DOHH2 (cell line): ENCODE results near the gene MED26.

Experiments used
- H3F3A ChIP-seq: fragments of 200-600 bp; sonication (generic), shearing (Covaris generic); 2 replicates; pipeline ENCODE4 v1.6.0; 2016; ENCODE audit warnings: antibody characterized with exemption, mild to moderate bottlenecking; ENCODE audit not compliant: control insufficient read depth, insufficient read depth
- H3K27ac ChIP-seq: fragments of 200-600 bp; sonication (generic); 2 replicates; pipeline ENCODE4 v1.5.1; 2014; ENCODE audit warnings: low read depth, mild to moderate bottlenecking, low read length, moderate library complexity
- H3K27me3 ChIP-seq: fragments of 200-600 bp; sonication (generic); 2 replicates; pipeline ENCODE4 v1.6.1; 2014; ENCODE audit warnings: mild to moderate bottlenecking, low read length, mixed read lengths; ENCODE audit not compliant: control insufficient read depth
- H3K36me3 ChIP-seq: fragments of 200-600 bp; sonication (generic); 2 replicates; pipeline ENCODE4 v1.6.1; 2014; ENCODE audit warnings: mild to moderate bottlenecking, low read length, moderate library complexity, mixed read lengths; ENCODE audit not compliant: control insufficient read depth
- H3K4me1 ChIP-seq: fragments of 200-600 bp; sonication (generic); 2 replicates; pipeline ENCODE4 v1.6.1; 2014; ENCODE audit warnings: mild to moderate bottlenecking, low read length, mixed read lengths; ENCODE audit not compliant: control insufficient read depth
- H3K4me2 ChIP-seq: fragments of 200-600 bp; sonication (generic); 2 replicates; pipeline ENCODE4 v1.6.0; 2014; ENCODE audit warnings: mild to moderate bottlenecking, low read length, moderate library complexity
- H3K4me3 ChIP-seq: fragments of 200-600 bp; sonication (generic); 2 replicates; pipeline ENCODE4 v1.5.1; 2014; ENCODE audit warnings: mild to moderate bottlenecking, low read length, mixed read lengths
- H3K79me2 ChIP-seq: fragments of 200-600 bp; sonication (generic); 2 replicates; pipeline ENCODE4 v1.6.1; 2014; ENCODE audit warnings: mild to moderate bottlenecking, low read length, mixed read lengths; ENCODE audit not compliant: control insufficient read depth
- H3K9me2 ChIP-seq: fragments of 200-600 bp; sonication (generic); replicated peaks from 2 replicates; pipeline ENCODE4 v1.6.1; 2014; ENCODE audit warnings: mild to moderate bottlenecking, low read length, mixed read lengths; ENCODE audit not compliant: control insufficient read depth
- H3K9me3 ChIP-seq: fragments of 200-600 bp; sonication (generic); 2 replicates; pipeline ENCODE4 v1.6.1; 2014; ENCODE audit warnings: antibody characterized with exemption, low read length, mixed read lengths; ENCODE audit not compliant: control insufficient read depth, insufficient read depth
- H4K20me1 ChIP-seq: fragments of 200-600 bp; sonication (generic); 2 replicates; pipeline ENCODE4 v1.6.0; 2014; ENCODE audit warnings: low read depth, mild to moderate bottlenecking, antibody characterized with exemption, low read length, moderate library complexity; ENCODE audit not compliant: control insufficient read depth, insufficient read depth
- EZH2phosphoT487 ChIP-seq: fragments of 200-600 bp; sonication (generic); IDR thresholded peaks from 2 replicates; pipeline ENCODE4 v1.6.1; 2017; ENCODE audit warnings: borderline replicate concordance, mild to moderate bottlenecking, antibody characterized with exemption, low read length, moderate library complexity, mixed read lengths
- TF ChIP-seq, protein P1 (sequence below): fragments of 200-600 bp; sonication (generic); IDR thresholded peaks from one replicate; pipeline ENCODE4 v1.5.1; 2014; ENCODE audit warnings: antibody characterized with exemption, mild to moderate bottlenecking, low read depth, low read length; ENCODE audit not compliant: poor library complexity, severe bottlenecking

MED26 gene

DNA sequence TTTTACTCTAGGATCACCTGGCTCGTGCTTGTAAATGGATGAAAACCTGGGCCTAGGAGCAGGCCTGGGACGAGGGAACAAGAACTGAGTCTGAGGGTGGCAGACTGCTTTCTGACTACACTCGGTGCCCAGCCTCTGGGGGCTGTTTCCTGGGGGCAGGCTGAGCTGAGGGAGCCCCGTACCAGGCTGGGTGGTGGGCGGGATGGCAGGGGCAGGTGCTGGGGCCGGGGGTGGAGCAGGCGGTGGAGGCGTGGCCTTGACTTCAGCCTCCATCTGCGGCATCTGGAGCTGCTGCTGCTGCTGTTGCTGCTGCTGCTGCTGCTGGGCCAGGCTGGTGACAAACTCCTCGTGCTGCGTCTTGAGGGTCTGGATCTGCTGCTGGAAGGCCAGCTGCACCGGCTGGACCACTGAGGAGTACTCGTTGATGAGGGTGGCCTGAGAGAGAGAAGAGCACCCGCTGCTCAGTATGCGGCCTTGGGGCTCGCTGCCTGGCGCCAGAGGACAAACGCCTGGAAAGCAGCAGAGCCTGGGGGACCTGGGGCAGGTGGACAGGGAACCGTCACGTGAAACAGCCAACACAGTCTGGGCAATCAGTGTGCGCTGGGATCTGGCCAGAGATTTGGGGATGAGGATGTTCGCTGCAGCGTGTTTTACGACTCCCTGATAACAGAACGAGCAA lies 98.4 kb downstream of the MED26 start:
- H3K4me3 ChIP-seq, result no peak overlapping the region
- no peaks in the 10 kb centered on the region for H3K4me1 ChIP-seq
- peaks cover 3% of the 10 kb centered on the region for H4K20me1 ChIP-seq
- no peaks in the 10 kb centered on the region for H3K9me2 ChIP-seq
- no peak overlapping the region for H3K27ac ChIP-seq
- H3K4me2 ChIP-seq, result no peak overlapping the region
- no peak for TF ChIP-seq EZH2phosphoT487
- TF ChIP-seq, protein P1, sequence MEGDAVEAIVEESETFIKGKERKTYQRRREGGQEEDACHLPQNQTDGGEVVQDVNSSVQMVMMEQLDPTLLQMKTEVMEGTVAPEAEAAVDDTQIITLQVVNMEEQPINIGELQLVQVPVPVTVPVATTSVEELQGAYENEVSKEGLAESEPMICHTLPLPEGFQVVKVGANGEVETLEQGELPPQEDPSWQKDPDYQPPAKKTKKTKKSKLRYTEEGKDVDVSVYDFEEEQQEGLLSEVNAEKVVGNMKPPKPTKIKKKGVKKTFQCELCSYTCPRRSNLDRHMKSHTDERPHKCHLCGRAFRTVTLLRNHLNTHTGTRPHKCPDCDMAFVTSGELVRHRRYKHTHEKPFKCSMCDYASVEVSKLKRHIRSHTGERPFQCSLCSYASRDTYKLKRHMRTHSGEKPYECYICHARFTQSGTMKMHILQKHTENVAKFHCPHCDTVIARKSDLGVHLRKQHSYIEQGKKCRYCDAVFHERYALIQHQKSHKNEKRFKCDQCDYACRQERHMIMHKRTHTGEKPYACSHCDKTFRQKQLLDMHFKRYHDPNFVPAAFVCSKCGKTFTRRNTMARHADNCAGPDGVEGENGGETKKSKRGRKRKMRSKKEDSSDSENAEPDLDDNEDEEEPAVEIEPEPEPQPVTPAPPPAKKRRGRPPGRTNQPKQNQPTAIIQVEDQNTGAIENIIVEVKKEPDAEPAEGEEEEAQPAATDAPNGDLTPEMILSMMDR, result no peak
- peaks cover 96% of the 10 kb centered on the region for H3K36me3 ChIP-seq
- H3K79me2 ChIP-seq, result peaks cover 27% of the 10 kb centered on the region
- H3K27me3 ChIP-seq, result no peaks in the 10 kb centered on the region
- H3K9me3 ChIP-seq, result no peaks in the 10 kb centered on the region
- H3F3A ChIP-seq, result no peaks in the 10 kb centered on the region

- Histone ChIP-seq H3K27ac (no peak overlapping the region), H3K4me3 (no peak overlapping the region), H3K4me1 (no peaks in the 10 kb centered on the region), H3K9me2 (no peaks in the 10 kb centered on the region), H3K36me3 (peaks cover 94% of the 10 kb centered on the region), H3K79me2 (peaks cover 17% of the 10 kb centered on the region), H3K9me3 (no peaks in the 10 kb centered on the region), H4K20me1 (peaks cover 3% of the 10 kb centered on the region; the same call in 1 of the 2 replicates), H3F3A (no peaks in the 10 kb centered on the region), H3K27me3 (no peaks in the 10 kb centered on the region), H3K4me2 (no peak overlapping the region)
- TF ChIP-seq, protein P1, result peak; percentile 79
- TF ChIP-seq EZH2phosphoT487, result no peak
Measured at GRCh38 chr19:16527971-16528521, 100.0 kb downstream of the MED26 start.

- H3K9me3 ChIP-seq, result no peaks in the 10 kb centered on the region
- H3K27ac ChIP-seq, result no peak overlapping the region
- no peaks in the 10 kb centered on the region for H3F3A ChIP-seq
- no peaks in the 10 kb centered on the region for H3K4me1 ChIP-seq
- H3K9me2 ChIP-seq, result no peaks in the 10 kb centered on the region
- peaks cover 94% of the 10 kb centered on the region for H3K36me3 ChIP-seq
- H3K27me3 ChIP-seq, result no peaks in the 10 kb centered on the region
- H3K79me2 ChIP-seq, result peaks cover 16% of the 10 kb centered on the region
- H4K20me1 ChIP-seq, result peaks cover 3% of the 10 kb centered on the region; the same call in 1 of the 2 replicates
- H3K4me2 ChIP-seq, result no peak overlapping the region
- no peak overlapping the region for H3K4me3 ChIP-seq
- no peak for TF ChIP-seq EZH2phosphoT487
- TF ChIP-seq, protein P1, result no peak
Measured at GRCh38 chr19:16527334-16527935, 100.6 kb downstream of the MED26 start.
